Cardiac muscle cell (in vitro differentiated cells and primary cell): ENCODE measurements around the gene IPO9. TPM values are rescaled to one million over a fixed set of nuclear protein-coding genes. Genes with fewer than 3 reads are reported as not detected.

Experiments
- DNase-seq, 2 donors: peaks; one replicate each; pipeline versions ENCODE4 v3.0.0 to v3.0.0-alpha.2; 2010 to 2017; ENCODE audit warnings: low read depth in 1 of 2, low spot score in 1 of 2
- H3K27ac ChIP-seq: fragments of 200-600 bp; sonication (generic); 2 replicates; pipeline ENCODE4 v1.5.1; 2016
- H3K27me3 ChIP-seq: fragments of 200-600 bp; sonication (generic); 2 replicates; pipeline ENCODE4 v1.6.0; 2016; ENCODE audit warnings: control low read depth
- H3K36me3 ChIP-seq: fragments of 200-600 bp; sonication (generic); 2 replicates; pipeline ENCODE4 v1.5.1; 2016; ENCODE audit warnings: control low read depth
- H3K4me1 ChIP-seq: fragments of 200-600 bp; sonication (generic); 2 replicates; pipeline ENCODE4 v1.8.1; 2017; ENCODE audit warnings: low read depth, mild to moderate bottlenecking, mixed run types
- H3K4me3 ChIP-seq: fragments of 200-600 bp; sonication (generic); 2 replicates; pipeline ENCODE4 v1.5.1; 2016; ENCODE audit warnings: mild to moderate bottlenecking
- H3K9me3 ChIP-seq: fragments of 200-600 bp; sonication (generic); 2 replicates; pipeline ENCODE4 v1.5.1; 2017; ENCODE audit warnings: low read depth, mild to moderate bottlenecking, control low read depth
- CTCF ChIP-seq: IDR thresholded peaks from 2 replicates; pipeline ENCODE4 v1.5.1; 2012; ENCODE audit warnings: low read depth, mild to moderate bottlenecking, low read length
- polyA plus RNA-seq: library from polyadenylated mRNA; unstranded; fragments of >200 nt; fragmentation: Nextera tagmentation; extraction: Ambion mirVana; gene quantifications from 2 replicates; pipeline ENCODE4 v1.2.1, GENCODE V29; 2016
- total RNA-seq: library from RNA; depleted of rRNA; stranded (reverse); fragments of >200 nt; gene quantifications from 2 replicates; pipeline ENCODE4 v1.2.3, GENCODE V29; 2016

Gene IPO9
- total and polyA plus RNA-seq, 2 experiments from 2014 or later: 36.9 to 61.7 TPM

GRCh38 chr1:201870397-201870796, 41.4 kb downstream of the IPO9 start:
- H3K4me3 ChIP-seq: no peak overlapping the region
- no peak overlapping the region for H3K27ac ChIP-seq
- H3K36me3 ChIP-seq: peaks cover 57% of the 10 kb centered on the region
- peaks cover 21% of the 10 kb centered on the region for H3K4me1 ChIP-seq
- no peaks in the 10 kb centered on the region for H3K27me3 ChIP-seq
- no peaks in the 10 kb centered on the region for H3K9me3 ChIP-seq
- no peak for DNase-seq
- no peak for TF ChIP-seq CTCF

- no peak overlapping the region for H3K4me3 ChIP-seq
- no peak for TF ChIP-seq CTCF
- H3K36me3 ChIP-seq: peaks cover 30% of the 10 kb centered on the region
- H3K4me1 ChIP-seq: peaks cover 25% of the 10 kb centered on the region
- no peak for DNase-seq
- peak overlapping the region; percentile 80 for H3K27ac ChIP-seq
- no peaks in the 10 kb centered on the region for H3K9me3 ChIP-seq
- no peaks in the 10 kb centered on the region for H3K27me3 ChIP-seq
Observed at GRCh38 chr1:201874672-201875071, 45.7 kb downstream of the IPO9 start.

GRCh38 chr1:201876148-201876818, 47.3 kb downstream of the IPO9 start:
- peak; percentile 46 for TF ChIP-seq CTCF
- Histone ChIP-seq H3K4me3 (no peak overlapping the region), H3K27ac (peak overlapping the region; percentile 49), H3K36me3 (peaks cover 17% of the 10 kb centered on the region), H3K9me3 (no peaks in the 10 kb centered on the region), H3K4me1 (peaks cover 25% of the 10 kb centered on the region), H3K27me3 (no peaks in the 10 kb centered on the region)
- no peak for DNase-seq

GRCh38 chr1:201877877-201878401, 49.0 kb downstream of the IPO9 start:
- DNase-seq: peak; percentile 59 to 66
- TF ChIP-seq CTCF: peak; percentile 73
- Histone ChIP-seq H3K27me3 (no peaks in the 10 kb centered on the region), H3K4me1 (peaks cover 30% of the 10 kb centered on the region), H3K27ac (peak overlapping the region; percentile 36), H3K4me3 (no peak overlapping the region), H3K9me3 (no peaks in the 10 kb centered on the region), H3K36me3 (peaks cover 1% of the 10 kb centered on the region)

- H3K4me1 ChIP-seq: peaks cover 38% of the 10 kb centered on the region
- H3K9me3 ChIP-seq: no peaks in the 10 kb centered on the region
- TF ChIP-seq CTCF: no peak
- H3K4me3 ChIP-seq: no peak overlapping the region
- H3K27ac ChIP-seq: no peak overlapping the region
- no peaks in the 10 kb centered on the region for H3K36me3 ChIP-seq
- H3K27me3 ChIP-seq: no peaks in the 10 kb centered on the region
- DNase-seq: no peak
Observed at GRCh38 chr1:201880928-201881571, 52.1 kb downstream of the IPO9 start.
